NCI-H2029 (cell line): ENCODE data around the gene C17orf113.
A peak's percentile ranks its signal among the peaks of the same experiment; 100 is the strongest.
"Not testable (repeated sequence)": the region's sequence is repeated elsewhere in the genome, so short reads cannot be mapped to it uniquely, and the experiment has no call there.

ENCODE experiments used
- DNase-seq: peaks from one replicate; lab custom pipeline; 2025; lab: John Stamatoyannopoulos, UW

C17orf113 gene

DNA sequence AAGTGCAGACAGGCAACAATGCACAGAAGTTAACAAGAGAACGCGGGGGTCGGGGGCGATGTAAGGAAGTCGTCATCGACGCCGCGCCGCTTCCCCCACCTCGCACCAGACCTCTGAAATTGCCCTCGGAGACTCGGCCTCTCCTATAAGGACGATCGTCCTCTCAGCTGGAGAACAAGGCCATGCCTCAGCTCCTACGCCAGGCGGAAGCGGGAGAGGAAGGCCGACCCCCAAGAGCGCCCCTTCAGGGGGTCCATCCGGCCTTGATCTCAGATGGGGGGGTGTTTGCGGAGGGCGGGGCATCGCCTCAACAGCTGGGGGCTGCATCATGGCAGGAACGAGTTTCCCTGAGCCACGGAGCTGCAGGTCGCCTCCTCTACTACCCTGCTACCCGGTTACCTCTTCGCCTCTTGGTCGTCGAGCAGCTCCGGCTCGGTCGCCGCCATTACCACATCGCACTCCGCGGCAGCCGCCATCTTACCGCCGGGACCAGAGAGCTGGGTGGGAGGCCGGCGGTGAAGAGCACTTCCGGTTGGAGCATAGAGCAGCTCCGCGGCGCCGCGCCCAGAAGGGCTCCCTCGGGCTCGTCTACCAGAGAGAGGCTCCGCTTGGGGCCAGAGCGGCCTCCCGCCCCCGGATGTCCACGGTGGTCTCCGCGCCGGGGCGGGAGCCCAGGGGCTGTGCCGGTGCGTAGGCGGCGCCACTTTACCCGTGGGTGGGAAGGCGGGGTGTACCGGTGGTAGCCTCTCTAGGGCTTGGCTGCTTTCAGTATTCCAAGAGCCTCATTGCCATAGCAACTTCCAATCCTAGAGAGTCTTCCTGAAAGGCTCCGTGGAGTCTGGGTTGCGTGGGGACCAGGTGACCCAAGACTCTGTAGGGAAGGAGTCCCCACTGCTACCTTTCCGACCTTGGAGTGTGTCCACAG is 33.2 kb downstream of the C17orf113 start, which contains the start of gene DNAJC7:
DNAJC7 (minus strand) TSS at position 499 of the 925 bp plus-strand sequence; CDS start at position 476, 23 bp downstream.
- peak; percentile 86 for DNase-seq

- DNase-seq: no peak
These were observed 34.0 kb downstream of the C17orf113 start for GRCh38 chr17:42016411-42016831.

GRCh38 chr17:42013740-42014139 is 36.7 kb downstream of the C17orf113 start:
- not testable (repeated sequence) for DNase-seq

- not testable (repeated sequence) for DNase-seq
These were observed 38.0 kb downstream of the C17orf113 start for GRCh38 chr17:42012363-42012762.

DNA sequence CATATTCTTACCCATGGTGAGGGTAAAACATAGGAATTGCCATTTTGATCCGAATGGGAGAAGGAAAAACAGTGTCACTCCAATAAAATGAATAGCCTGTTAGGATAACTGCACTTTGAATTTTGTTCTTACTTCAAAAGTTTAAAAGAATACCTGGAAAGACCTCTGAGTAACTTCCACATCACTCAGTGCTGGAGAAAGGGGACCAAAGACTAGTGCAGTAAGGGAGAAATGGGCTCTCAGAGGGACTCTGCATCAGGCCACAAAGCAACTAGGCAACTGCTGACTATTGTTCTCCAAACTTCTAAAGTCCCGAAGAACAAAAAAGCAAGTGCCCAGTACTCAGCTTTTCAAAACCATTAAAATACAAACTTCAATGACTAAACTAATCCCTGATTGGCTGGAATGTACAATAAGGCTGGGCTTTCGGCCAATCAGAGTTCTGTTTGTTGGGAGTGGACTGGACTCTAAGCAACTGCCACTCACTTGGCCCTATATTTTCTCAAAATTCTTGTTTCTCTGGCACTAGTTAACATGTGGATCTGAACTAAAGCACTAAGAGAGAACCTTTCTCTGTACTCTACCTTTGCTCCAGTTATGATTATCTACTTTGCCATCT is 39.4 kb downstream of the C17orf113 start:
- DNase-seq: no peak

- not testable (repeated sequence) for DNase-seq
These were observed 40.1 kb downstream of the C17orf113 start for GRCh38 chr17:42010266-42010680.

- no peak for DNase-seq
These were observed 41.2 kb downstream of the C17orf113 start for GRCh38 chr17:42009170-42009569.

DNA sequence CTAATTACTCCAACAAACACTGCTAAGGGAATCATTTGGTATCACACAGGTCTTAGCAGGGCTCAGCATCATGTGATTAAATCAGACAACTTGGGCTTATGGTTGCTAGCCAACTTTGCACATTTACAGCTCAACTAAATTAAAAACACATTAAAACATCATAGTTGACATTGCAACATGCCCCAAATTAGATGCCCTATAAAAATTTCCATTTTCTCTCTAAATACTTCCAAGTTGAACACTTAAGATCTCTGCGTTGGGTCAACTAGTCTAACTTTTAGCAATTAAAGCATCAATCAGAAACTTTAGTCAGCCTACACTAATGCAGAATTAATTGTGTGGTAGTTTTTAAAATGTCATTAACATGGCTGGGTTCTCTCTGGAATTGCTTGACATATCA is 45.2 kb downstream of the C17orf113 start:
- DNase-seq: no peak

DNA sequence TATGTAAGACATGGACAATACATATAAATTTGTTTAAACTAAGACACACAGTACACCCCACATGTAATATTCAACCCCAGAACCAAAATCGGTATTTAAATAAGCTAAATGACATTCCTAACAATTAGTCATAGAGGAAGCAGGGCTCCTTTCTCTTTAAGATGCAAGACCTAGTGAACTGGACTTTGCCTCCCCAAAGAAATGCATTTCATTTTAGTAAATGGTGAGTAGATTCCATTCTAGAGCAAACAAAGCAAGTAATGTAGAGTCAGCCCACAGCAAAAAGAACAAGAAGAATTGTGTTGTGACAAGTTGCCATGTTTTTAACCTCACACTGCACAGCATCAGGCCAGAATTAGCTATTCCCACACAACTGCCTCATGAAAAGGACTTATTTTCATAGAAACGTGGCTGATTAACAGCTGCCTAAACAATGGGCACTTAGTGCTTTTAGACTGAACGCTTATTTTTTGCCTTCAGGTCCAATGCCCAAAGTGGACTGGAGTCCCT is 47.6 kb downstream of the C17orf113 start:
- no peak for DNase-seq

DNA sequence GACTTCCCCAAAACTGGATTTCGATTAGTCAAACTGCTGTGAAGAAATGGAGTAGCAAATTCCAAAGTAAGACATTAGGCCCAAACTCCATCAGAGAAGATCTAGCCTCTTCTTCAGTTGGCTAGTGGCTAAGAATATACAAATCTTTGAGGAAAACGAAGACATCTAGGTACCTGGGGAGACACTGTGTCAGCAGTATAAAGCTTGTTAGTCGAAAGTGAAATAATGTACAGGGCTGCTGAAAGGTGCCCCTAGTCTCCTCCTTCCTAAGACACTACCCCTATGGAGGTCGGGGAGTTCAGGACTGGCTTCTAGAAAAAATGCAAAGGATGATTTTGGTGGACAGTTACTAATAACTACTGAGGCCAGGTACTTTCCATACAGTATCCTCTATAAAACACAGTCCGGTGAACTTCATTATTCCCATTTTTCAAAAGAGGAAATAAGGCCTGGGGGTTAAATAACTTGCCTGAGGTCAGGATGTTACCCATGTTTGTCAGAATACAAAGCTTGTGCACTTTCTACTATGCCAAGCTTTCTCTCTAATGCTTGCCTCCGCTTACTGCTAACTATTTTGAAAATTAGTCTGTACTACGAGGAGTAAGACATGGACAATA is 48.1 kb downstream of the C17orf113 start:
- no peak for DNase-seq

DNA sequence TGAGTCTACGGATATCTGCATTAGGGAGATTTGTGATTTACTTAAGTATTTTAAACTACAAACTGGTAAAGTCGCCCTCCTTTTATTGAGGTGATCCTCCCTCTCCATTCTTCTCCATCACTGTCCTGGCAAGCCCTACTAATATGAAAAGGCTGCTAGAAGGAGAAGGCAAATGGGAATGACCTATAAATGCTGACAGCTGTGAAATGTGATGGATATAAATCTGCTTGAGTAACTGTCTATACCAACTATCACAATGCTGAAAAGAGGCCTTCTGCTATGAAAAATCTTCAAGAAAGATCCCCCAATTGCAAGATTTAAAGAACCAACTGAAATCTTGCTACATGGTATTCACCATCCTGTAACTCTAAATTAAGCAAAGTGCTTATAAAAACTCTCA is 48.7 kb downstream of the C17orf113 start:
- no peak for DNase-seq

DNA sequence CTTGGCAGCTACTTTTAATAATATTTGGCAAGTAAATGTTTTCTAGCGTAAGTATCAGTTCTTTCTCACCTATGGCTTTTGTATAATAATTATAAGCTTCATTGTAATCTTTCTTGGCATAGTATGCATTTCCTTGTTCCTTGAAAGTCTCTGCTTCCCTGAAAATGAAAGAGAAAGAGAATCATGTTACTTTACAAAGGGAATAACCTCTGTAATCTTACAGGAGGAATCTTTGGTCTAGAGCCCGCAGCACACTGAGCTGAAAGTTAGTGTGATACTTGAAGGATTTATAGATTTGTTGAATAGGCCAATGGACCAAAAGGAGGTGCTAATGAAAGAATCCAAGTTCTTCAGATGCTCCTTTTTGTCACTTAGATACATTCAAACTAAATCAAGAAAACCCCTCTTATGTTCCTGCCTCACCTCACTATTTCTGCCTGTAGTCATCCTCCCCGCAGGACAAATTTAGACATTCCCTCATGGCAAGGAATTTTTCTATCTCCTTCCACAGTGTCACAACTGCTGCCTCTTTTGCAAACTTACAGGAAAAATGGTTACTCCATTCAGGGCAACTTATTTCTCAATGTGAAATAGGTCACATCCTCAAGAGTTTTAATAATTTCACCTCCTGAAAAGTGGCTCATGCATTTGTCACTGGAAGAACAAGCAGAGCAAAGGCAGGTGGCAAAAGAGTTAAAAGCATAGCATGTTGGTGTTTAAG is 49.8 kb downstream of the C17orf113 start:
- no peak for DNase-seq

DNA sequence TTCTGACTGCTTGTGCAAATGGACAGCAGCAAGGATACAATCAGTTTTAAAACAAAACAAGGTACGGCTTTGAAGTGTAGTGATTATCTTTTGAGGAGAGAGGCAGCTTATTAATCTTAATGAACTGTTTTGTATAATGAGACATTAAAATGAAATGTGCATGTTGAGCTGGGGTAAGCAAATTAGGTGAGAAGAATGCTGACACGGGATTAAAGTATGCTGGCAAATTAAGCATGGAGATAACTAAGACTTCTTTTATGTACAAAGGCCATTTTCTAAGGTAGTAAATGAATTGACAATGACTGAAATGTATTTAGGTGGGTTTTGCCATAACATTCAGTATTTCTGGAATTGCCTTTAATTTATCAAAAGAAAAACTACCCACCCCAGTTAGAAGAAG is 51.9 kb downstream of the C17orf113 start:
- no peak for DNase-seq

DNA sequence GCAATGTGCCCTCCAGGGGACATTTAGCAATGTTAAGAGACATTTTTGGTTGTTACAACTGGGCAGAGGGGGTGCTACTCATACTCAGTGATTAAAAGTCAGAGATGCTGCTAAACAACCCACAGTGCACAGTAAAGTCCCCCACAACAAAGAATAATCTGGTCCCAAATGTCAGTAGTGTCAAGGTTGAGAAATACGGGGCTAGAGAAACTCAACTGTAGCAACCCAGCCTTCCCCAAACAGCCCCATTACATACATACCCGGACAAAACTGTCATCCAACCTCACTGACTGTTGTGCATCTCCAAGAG is 53.6 kb downstream of the C17orf113 start:
- no peak for DNase-seq

DNA sequence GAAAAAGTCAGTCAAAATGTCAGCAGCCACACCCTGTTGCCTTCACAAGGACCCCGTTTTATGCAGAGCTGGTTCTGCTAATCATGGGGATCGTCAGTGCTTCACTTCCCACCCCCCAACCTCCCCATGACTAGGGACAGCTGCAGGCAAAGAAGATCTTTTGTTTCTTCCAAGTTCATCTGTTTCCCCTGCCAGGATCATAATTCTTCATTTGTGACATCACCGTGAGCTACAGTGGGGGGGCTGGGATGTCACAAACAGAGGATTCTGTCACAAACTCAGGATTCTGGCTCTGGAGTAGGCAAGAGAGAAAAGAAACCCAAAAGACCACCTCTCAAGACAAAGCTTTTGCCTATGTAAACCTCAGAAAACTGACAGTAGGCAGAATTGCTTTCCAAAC is 57.8 kb downstream of the C17orf113 start:
- DNase-seq: no peak

DNA sequence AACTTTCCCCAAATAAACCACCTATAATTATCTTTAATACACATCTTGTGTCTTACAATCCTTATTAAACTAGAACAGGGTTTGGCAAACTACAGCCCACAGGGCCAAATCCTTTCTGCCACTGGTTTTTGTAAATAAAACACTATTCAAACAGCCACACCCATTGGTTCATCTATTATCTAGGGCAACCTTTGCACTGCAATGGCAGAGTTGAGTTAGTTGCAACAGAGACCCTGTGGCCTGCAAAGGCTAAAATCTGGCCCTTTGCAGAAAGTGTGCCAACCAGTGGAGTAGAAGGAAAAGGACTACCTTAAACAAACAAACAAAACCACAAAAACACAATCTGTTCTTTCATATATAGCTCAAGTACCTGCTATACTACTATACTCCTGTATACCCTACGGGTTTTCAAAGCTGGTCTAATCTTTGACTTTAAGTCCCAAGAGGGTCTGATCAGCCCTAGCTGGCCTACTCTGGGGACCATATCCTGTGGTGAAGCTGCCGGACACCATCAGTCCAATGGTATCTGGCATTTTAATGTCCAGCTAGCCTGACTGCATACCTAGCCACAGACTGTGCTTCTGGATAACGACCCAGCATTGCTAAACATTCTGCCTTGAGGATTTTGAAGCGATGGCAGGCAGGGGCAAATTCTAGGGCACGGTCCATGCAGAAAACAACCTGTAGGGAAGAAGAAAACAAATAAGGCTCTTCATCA is 60.5 kb downstream of the C17orf113 start:
- no peak for DNase-seq

DNA sequence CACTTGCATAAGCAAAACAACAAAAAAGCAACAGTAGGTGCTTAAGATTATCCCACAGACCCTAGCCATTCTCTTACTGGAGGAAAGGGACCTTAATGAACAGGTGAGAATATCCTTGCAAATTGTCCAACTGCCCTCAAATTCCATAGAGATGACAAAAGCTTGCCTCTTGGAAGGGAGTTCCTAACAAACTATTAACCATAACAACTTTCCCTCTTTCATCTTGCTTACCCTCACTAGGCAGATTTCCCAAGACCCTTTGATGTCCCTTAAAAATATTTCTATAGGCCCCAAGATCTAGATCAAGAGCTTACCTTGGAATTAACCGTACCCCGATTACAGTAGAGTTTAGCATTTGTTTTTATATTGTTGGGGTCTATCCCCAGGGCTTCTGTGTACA is 62.0 kb downstream of the C17orf113 start:
- no peak for DNase-seq
